Activated T-cell treated with anti-CD3 and anti-CD28 coated beads, Interleukin-2, amount 50 U/mL, for 48 hours (primary cell): ENCODE data around the gene CAMK2D.

Experiments
- DNase-seq, 2 experiments: peaks; one replicate each; pipeline ENCODE4 v3.0.0-alpha.2; 2020

The CAMK2D gene

DNA sequence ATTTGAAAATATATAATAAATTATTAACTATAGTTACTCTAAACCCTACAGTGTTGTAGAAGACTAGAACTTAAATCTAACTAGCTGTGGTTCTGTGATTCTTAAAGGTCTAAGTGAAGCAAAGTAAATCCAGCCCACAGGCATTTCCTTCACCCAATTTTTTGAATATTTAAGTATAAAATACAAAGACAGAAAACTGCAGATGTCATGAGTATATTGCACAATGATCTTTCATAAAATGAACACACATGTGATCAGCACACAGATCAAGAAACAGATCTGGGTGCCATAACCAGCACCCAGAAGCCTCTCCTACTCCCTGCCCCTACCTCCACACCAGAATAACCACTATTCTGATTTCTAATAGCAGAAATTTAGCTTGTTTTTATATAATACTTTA lies 82.9 kb downstream of the CAMK2D start:
- no peak for DNase-seq

DNA sequence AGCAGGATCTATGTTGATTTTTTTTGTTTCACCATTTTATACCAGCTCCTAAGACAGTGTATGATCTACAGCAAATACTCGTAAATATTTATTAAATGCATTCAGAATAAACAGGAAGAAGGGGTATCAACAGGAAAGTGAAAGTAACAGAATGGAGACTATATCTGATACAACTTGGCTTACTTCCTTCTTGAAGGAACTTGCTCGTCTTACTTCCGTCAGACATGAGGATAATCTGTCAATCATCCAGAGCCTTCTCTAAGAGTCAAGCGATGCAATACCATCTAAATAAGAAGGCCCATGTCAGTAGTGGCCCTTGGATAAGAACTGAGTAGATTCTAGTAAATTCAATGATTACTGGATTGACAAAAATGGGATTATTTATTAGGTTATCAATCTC lies 84.2 kb downstream of the CAMK2D start:
- DNase-seq: no peak

DNA sequence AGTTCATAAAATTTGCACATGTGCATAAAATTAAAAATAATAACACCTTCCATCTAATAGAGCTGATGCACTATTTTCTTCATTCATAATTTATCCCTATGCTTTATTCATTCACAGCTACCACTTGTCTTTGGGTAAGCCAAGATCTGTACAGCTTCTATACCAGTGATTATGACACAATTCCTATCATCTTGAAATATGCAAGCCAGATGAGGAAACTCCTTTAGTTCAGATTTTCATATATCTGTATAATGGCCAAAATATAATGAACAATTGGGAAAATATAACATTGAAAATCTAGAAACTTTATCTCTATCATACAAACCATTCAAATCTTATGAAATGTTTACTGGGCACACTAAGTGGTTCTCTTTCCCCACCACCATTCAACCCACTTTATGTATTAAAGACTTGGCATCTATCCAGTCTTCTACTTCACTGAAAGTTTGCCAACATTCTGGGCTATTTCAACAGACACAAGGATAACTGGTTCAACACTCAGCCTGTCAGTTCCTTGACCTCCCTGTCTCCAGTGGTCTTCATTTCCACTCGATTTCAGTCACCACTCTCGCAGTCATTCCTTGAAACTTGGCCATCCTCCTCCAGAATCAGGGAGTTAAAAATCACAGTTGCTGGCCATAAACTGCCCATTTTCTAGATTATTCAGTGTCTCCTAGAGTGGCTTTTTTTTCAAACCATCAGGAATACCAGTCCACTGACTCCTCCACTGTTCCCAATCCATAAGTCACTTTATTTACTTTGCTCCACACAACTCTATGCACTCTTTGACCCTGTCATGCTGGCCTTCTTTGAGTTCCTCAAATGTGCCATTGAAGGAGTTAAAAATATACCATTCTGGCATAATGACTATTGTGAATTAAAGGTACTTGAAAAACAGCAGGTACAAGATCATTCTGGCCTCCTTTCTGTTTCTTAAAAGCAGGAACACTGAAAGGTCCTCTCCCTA lies 85.5 kb downstream of the CAMK2D start:
- no peak for DNase-seq

DNA sequence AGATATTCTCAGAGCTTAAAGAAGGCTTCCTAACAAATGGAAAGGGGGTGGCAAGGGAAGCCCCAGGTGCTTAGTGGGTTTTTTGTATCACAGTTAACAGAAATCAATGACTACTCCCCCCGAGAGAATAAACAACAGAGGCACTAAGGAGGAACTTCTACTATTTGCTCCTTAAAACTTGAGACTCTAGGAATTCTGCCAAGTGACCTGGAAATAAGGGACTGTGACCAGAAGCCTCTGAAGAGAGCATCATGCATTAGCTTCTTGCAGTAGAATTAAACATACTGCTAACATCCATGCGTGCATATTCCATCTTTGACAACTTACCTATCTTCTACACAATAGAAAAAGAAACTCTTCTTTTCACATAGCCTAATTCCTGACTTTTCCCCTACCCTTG lies 86.8 kb downstream of the CAMK2D start:
- no peak for DNase-seq

DNA sequence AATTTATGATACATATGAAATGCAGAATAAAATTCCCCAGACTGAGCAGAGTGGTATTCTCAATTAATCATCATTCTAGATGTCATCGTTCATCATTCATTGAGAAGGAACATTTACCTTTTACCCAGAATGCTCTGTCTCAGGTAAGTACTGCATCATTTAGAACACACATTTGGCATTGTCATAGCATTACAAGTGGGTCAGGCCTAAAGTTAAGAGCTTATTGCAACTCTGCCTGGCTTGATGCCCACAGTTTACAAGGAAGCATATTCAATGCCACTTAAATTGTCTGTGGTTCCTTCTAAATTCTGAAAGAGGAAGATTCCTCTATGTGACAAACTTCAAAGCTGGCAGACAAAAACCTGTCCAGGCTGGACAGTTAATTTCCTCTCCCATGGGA lies 87.3 kb downstream of the CAMK2D start:
- no peak for DNase-seq

DNA sequence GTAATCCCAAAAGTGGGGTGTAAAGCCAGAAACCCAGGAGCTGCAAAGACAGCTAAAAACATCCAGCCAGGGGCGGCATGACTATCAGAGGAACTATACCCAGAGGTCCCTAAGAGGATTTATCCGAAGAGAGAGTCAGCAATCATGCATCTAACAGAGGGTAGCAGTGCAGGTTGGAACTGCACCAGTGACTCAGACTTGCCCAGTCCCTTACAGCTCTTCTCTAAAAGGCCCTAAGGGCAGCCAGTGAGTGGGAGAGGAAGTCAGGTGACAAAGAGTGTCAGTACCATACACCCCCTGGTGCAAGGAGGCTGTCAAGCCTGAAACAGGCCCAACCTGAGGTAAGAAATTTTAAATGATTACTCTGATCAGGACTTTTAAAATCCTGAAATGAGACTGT lies 88.1 kb downstream of the CAMK2D start:
- DNase-seq: peak; percentile 45 to 56

DNA sequence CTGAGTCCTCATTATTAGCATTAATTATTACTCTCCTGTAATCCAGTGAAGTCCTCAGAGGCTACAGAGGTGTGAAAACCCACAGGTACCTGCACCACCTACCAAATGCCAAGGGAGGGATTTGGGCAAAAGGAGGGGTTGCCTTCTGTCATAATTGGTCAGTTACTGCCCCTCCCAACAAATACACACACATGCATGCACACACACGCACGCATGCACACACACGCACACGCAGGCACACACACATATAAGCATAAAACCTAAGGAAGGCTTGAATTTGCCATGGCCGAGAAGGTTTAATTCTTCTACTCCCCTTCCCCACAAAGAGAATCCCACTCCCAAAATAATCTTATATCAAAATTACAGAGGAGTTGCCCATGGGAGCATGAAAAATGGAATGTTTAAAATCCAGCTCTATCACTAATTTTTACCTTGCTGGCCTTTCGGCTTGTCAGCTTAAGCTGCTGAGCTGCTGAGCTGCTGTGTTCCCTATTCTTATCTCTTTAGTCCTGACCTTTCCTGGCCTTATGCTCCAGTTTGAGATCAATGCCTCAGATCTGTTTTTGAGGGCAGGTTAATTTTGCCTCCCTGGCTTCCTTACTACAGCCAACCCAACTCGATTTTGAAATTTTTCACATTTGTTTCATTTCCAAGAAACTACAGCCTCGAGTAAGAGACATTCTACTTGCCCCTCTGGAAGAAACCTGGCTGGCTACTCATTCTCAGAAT lies 95.0 kb downstream of the CAMK2D start:
- DNase-seq: no peak

DNA sequence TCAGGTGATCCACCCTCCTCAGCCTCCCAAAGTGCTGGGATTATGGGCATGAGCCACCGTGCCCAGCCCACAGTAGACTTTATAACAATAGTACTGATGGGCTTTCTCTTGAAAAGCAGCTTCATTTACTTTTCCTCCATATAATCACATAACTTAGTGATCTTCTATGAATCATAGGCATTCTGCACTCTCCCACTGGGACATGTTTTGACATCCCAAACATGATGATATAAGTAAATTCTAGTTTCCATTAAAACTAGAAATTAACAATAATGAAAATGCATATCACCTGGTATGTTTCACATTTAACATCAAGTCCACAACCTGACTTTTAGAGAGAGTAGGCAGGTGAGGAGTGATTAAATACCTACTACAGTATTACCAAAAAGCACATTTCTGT lies 96.5 kb downstream of the CAMK2D start:
- no peak for DNase-seq

DNA sequence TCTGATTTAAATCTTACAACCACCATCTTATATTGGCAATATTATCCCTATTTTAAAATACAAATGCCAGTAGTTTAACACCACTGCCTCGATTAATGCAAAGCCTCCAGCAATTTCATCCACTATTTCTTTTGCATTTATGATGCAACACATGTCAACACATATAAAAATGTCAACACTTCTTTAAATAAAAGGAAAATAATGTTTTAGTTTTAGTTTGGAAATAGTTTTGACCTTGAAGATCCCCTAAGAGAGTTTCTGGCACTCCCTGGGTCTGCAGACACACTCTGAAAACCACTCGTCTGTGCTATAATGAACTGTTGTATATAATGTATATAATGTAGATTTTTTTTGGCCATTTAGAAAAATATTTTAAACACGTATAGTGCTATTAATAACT lies 99.0 kb downstream of the CAMK2D start:
- no peak for DNase-seq

DNA sequence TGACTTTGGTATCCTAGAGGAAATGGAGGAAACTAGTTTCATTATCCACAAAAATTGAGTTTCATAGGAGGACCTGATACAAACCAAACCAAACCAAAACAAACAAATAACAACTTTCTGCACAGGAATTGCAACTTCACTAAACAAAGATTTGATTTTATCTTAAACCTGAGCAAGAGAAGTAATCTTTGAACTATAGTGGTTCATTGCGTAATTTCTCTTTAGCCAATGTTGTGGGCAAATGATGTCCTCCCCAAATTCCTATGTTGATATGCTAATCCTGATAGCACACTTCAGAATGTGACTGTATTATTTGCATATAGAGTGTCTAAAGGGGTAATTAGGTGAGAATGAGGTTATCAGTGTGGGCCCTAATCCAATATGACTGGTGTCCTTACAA lies 102.4 kb downstream of the CAMK2D start:
- DNase-seq: no peak

DNA sequence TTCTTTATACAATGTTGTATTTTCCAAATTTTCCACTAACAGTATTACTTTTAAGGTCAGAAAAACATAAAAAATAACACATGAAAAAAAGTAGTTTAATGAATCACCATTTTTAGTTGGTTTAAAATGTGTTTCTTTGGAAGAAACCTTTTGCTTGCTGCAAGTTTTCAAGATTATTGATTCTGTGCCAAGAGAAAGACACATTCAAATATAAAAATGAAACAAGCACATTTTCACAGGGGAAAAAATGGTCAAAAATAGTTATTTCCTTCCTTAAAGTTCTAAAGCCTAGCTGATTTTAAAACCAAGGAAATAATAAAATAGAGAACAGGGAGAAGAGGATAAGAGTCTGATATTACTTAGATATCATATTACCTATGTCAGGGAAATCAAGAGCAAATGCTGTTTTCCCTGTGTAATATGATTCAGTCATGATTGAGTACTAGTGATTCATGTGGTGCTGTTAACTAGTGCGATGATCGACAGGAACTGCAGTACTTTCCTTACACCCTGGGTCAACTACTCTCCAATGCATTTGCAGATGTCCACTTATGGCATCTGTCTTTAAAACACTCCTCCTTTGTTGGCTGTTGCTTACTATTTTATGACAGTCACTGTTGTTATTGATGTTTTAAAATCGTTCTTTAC lies 103.8 kb downstream of the CAMK2D start:
- DNase-seq: no peak

DNA sequence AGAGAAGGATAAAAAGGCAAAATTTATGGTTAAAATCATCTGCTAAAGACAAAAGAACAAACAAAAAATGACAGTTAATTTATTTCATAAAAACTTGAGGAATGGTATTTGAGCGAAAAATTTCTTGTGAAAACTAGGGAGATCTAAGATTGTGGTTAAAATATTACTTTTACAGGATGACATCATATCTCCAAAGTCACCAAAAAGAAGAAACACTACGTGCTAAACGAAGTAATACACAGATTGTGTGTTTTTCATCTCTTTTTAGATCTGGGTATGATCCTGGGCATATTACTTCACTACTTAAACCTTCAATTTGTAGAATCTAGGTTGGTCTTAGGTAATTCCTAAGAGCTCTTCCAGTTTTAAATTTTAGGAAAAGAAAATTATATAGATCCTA lies 107.7 kb downstream of the CAMK2D start:
- DNase-seq: no peak

DNA sequence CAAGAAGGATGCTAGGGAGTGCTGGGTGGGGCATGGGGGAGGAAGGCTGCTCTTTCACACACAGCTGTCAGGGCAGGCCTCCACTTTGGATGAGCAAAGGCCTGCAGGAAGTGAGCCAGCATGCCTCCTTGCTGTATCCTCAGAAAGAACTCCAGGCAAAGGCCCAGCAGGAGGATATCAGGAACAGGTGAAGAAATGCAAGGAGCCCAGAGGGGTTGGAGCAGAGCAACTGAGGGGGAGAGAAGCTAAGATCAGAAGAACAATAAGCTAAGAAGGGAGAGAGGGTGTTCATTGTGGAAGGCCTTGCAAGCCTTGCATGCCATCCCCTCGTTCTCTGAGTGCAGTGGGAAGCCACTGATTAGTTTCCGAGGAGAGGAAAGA lies 115.1 kb downstream of the CAMK2D start:
- DNase-seq: no peak

DNA sequence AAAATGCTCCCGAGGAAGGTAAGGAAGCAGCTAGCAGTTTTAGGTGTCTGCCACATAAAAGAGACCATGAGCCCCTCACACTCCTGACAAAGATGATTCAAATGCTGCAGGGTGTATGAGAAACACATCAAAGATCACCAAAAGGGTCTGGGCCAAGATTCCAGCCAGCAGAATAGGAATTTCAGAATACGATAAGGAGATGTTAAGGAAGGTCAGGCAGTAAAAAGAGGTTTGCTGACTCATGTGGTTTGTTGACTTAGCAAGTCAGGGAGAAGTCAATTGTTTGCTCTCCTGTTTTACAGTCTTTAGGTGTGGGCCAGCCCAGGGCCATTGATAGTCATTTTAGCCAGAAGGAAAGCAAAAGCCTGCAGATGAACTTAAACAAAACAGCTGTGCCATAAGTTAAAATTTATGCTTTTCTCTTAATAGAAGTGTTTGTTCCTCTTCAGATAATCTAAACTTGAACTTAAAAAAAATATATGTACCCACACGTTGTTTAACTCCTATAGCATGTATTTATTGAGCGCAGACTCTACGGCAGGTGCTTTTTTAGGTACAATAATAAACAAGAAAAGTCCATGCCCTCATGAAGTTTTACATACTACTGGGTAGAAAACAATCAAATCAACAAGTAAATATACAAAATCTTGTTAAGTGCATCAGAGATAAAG lies 115.6 kb downstream of the CAMK2D start:
- no peak for DNase-seq

DNA sequence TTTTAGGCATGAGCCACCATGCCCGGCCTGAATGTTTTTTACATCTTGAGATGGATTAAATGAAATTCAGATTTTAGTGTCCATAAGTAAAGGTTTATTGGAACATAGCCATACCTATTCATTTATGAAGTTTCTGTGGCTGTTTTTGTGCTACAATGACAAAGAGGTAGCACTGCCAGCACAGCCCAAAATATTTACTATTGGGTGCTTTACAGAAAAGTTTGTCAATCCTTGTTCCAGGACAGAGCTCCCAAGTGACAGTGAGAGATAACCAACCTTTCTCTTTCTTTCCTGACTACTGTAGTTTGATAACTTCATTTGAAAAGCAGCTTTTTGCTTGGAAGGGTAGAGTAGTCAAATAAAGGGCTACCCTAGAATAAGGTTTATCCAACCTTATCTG lies 116.2 kb downstream of the CAMK2D start:
- DNase-seq: no peak

DNA sequence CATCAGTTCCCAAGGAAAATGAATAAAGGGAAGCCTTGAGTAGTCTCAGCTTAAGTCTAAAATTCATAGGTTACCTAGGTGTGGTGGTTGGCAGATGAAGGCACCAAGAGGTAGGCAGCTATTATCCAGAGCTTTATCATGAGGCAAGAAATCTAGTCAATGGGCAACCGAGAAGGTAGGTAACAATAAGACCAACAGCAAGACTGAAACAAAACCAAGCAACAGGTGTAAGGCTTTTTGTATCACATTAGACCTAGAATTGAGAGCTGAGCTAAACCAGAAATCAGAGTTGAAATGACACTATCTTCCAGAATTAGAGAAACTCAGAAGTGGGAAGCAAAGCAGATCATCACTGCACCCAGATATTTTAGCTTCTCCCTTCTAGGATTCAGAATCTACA lies 117.1 kb downstream of the CAMK2D start:
- DNase-seq: no peak

DNA sequence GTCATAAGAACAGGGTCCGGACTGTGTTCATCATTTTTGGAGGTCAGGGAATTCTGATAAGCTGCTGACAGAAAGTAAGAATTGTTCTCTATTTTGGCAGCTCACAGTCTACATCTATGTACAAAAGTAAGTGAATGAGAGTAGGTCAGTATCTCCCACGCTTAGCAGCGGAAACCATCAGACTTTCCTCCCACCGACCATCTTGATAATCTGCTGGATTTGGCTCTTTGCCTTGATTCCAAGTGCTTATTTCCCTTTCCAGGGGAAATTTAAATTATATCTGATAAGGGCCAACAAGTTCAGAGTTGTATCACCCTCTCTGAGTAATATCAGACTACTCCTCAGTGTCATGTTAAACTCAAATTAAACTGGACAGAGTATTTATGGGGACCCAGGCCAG lies 118.0 kb downstream of the CAMK2D start:
- DNase-seq: no peak

DNA sequence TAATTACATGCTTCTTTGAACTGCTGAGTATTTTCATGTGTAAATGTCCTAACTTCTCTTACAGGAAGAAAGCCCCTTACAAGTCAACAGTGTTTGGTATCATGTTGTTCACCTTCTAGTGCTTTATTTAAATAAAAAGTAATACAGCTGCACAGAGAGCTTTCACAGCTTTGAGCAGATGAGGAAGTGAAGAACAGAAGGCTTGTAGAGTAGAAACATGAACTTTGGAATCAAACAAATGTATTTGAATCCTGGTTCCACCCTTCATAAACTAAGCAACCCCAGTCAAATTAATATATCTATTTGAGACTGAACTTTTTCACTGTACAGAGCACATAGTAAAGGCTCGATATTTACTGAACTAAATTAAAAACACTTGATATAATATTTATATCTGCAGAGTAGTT lies 120.5 kb downstream of the CAMK2D start:
- DNase-seq: no peak

DNA sequence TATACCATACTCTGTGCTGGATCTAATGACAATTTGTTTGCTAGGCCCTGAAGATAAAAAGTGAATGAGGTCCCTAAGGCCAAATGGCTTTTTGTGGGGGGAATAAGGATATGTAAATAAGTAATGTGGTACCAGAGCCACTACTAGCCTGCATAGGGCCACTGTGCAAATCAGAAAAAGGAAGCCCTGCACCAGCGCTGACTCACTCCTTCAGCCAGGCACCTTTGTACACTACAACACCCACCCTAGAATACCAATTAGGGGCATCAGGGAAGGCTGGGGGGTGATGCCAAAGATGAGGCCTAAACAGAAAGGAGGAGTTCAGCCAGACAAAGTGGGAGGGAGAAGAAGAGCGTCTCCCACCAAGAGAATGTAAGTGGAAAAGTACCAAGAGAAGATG lies 122.2 kb downstream of the CAMK2D start:
- no peak for DNase-seq

DNA sequence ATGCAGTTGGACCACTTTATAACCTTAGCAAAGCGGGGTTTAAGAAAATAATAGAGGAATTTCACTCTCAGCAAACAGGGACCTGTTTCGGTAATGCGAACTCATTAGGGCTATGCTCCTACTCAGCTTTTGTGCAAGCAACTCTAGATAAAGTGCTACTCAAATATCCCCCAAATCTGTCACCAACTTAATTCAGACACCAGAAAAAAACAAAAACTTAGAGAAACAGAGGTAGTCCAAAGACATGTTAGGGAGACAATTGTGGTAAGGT lies 123.0 kb downstream of the CAMK2D start:
- DNase-seq: no peak

DNA sequence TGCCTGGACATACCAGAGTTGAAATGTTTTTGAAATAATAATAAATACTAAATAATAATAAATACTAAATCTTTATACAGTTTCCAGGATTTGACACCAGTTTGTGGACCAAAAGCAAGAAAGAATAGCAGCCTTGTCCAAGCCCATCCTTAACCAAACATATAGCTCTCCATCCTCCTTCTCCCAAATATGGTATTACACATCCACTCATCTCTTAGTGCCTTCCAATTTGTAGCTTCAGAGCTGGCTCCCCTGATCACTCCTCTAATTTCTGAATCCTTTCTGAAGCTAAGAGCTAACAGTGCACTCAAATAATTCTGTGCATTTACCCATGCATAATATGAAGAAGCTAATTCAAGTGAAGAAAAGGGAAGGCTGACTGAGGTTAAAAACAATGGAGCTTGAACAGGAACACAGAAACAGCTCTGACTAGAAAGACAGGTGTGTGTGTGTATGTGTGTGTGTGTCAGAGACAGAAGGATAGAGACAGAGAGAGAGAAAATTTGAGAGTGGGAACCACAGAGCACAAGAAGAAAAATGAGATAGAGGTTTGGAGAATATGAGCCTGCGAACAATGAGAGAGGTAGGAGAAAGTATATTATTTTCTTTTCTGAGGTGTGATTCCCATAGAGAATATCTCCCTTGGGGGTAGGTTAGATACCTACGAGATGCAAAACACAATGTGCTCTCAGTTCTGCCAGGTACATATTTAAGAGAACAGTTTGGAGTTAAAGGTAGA lies 123.5 kb downstream of the CAMK2D start:
- no peak for DNase-seq

DNA sequence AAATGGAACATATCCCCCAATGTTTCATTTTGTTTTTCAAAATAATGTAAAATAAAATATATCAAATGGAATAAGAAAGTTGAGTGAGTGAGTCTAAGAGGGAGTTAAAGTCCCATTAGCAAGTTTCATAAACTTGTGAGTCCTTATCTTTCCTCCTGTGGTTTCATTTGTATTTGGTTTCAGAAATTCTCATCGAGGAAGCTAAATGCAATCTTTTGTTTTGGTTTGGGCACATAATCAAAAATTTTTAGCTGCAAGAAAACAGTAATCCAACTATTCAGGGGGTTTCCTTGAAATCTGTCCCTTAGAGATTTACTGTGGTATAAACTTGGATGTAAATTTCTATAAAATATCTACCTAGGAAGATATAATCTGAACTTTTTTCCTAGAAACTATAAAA lies 124.2 kb downstream of the CAMK2D start:
- no peak for DNase-seq

DNA sequence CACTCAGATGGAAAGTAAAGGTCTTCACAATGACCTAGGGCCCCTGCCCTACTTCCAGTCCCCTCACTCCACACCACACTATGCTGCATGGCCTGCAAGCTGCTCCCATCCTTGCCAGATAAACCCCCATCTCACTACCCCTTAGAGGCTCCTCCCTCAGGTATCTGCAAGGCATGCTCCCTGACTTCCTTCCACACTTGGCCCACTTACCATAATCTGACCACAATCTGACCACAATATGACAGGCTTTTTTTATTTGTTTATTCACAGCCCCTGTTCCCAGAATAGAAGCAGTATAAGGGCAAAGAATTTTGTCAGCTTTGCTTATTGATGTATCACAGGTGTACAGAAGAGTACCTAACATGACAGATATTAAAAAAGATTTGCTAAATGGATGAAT lies 124.7 kb downstream of the CAMK2D start:
- no peak for DNase-seq
